ENCODE results near the gene ARHGEF33.

- TF ChIP-seq LEF1 (IDR thresholded peaks at IDR 0.05; ENCODE audit: borderline replicate concordance) (no peak), CTBP1 (IDR thresholded peaks at IDR 0.05; ENCODE audit: borderline replicate concordance) (no peak)
Measured at GRCh38 chr2:38975042-38975441, 85.4 kb downstream of the ARHGEF33 start.

All from HEK293T (cell line).